ENCODE measurements around the gene SLC29A3.

SLC29A3 gene

DNA sequence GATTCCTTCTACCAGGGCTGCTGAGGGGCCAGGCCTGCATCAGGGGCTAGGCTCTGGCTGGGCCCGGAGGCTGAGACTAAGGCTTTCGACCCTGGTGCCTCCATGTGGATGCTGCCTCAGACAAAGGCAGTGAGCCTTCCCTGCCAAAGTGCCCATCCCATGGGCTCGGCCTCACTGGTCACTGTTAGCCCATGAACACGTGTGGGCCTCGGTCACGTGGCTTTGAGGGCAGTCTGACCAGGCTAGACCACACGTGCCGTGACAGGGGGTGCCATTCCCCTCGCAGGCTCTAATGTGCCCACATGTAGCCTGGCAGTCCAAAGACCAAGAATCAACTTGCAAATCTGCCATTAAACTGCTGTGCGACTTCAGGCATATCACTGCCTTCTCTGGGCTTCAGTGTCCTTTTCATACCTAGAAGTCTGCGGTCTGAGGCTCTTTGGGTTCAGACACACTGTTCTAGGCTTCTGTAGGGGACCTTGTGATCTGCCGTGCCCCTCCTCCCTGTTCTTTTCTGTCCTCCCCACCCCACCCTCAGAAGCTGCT is 17.6 kb upstream of the SLC29A3 start:
- DNase-seq, result no peak

- no peak for DNase-seq
Measured at GRCh38 chr10:71302451-71302850, 16.6 kb upstream of the SLC29A3 start.

GRCh38 chr10:71302874-71303568 is 16.0 kb upstream of the SLC29A3 start:
- DNase-seq, result no peak

GRCh38 chr10:71303569-71303907 is 15.5 kb upstream of the SLC29A3 start:
- DNase-seq, result no peak

GRCh38 chr10:71304914-71305313 is 14.1 kb upstream of the SLC29A3 start:
- DNase-seq, result no peak

DNA sequence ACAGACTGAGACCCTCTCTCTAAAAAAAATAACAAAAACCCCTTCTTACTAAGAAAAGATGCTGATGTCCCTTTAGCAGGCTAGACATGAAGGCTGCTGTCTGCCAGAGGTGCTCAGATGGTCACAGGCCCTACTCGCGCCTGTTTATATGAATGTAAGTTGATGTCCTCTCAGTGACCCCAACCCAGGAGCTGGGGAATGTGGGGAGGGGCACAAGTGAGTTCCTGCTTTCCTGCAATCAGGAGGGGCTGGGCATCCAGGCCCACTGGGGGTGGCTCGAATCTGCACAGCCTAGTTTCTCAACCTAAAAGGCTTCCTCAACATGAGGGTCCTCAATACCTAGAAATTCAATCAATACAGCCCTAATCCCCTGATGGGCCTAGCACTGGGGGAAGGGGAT is 12.1 kb upstream of the SLC29A3 start:
- DNase-seq, result no peak

DNA sequence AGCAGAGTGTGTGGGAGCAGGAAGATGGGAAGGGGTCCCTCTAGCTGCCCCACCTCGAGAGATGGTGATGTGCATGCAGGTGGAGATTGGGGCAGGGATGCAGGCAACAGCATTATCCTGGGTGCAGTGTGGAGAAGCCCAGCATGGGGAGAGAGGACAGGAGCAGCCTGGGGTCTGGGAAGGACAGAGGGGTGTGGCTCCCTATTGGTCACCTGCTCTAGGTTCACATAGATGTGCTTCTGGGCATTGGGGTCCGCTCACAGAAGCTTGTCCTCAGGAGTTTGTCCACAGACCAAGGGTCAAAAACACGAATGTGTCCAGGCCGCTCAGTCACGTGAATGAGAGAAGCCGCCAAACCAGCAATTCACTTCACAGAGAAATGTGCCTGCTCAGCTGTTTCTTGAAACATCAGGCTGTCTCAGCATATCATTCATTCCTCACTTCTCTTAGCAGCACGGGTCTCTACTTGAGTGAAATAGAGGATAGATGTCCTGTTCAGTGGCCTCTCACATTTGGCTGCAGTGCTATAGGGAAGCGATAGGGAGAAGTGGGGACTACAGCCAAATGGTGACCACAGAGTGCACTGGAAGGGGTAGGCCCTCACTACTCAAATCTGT is 11.5 kb upstream of the SLC29A3 start:
- no peak for DNase-seq

GRCh38 chr10:71308244-71308643 is 10.8 kb upstream of the SLC29A3 start:
- no peak for DNase-seq

GRCh38 chr10:71308985-71309384 is 10.1 kb upstream of the SLC29A3 start:
- DNase-seq, result no peak

DNA sequence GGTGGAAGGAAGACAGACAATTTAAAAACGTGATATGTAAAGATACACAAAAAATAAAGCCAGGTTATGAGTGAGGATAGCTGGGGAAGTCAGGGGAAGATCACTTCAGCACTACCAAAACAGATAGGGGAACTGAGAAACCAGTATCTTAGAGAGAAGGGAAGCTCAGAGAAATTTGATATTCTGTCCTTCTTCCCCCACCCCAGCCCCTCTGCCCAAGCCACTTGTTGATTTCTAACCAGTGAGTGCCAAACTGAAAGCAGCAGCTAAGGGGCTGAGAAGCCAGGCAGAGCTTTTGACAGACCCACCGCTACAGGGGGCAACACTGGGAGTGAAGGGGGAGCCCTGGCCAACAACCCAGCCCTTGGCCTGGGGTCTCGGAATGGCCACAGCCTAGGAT is 9.1 kb upstream of the SLC29A3 start:
- no peak for DNase-seq

GRCh38 chr10:71312220-71312619 is 6.8 kb upstream of the SLC29A3 start:
- DNase-seq, result no peak

- DNase-seq, result no peak
Measured at GRCh38 chr10:71312811-71313789, 6.0 kb upstream of the SLC29A3 start.

DNA sequence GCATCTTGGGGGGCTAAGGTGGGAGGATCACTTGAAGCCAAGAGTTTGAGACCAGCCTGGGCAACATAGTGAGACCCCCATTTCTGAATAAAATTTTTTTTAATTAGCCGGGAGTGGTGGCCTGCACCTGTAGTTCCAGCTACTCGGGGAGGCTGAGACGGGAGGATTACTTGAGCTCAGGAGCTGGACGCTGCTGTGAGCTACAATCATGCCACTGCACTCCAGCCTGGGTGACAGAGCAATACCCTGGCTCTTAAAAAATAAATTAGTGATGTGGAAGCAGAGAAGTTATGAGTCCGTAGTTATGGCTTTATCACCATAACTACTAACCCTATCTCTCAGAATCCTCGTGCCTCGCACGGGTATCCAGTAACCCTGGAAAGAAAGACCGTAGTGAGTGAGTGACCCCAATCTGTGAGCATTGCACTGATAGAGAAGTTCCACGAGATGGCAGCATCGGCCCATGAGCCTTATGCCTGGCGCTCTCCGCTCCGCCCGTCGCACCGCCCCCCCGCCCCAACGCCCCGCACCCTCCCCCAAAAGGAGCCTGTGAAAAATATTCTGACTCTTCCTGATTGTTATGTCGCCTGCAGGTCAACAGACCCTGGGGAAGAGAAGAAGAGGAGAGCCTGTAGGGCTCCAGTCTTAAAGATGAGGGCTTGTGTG is 4.9 kb upstream of the SLC29A3 start:
- peak; percentile 27 for DNase-seq

DNA sequence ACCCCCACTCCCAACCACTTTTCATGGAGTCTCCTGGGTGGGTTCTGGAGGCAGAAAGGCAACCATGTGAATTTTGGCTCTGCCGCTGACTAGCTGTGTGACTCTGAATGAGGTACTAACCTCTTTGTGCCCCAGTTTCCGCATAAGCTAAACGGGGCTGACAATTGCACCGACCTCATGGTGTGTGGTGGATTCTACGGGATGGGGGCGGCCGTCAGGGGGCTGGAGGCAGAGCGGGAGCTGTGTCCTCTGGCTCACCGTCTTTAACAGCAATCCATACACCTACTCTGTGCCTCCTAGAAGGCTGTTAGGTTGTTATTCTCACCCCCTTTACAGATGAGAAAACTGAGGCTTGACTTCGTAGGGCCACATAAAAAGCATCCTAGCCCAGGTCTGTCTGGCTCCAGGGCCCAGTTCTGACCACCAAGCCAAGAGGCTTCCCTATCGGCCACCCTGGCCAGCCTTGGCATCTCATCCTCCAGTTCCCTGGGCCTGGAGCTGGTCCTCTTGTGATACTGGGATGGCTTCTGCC is 4.3 kb upstream of the SLC29A3 start:
- no peak for DNase-seq

- DNase-seq, result no peak
Measured at GRCh38 chr10:71316056-71316785, 2.8 kb upstream of the SLC29A3 start.

- no peak for DNase-seq
Measured at GRCh38 chr10:71316786-71317160, 2.3 kb upstream of the SLC29A3 start.

DNA sequence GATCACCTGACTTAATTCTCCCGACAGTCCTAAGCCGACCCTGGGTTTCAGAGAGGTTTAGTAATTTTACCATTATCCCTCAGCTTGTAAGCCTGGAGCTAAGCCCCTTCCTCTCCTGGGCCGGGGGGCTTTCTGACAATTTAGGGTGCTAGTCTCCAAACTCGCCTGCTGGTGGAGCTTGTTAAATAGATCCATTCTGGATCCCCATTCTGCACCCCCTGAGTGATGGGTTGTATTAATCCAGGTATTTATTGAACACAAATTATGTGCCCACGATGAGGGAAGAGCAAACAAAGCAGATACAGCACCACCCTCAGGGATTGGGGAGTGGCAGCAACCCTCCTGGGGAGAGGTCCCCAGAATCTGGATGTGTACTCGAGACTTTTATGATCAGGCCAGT is 1.3 kb upstream of the SLC29A3 start:
- DNase-seq, result no peak

DNA sequence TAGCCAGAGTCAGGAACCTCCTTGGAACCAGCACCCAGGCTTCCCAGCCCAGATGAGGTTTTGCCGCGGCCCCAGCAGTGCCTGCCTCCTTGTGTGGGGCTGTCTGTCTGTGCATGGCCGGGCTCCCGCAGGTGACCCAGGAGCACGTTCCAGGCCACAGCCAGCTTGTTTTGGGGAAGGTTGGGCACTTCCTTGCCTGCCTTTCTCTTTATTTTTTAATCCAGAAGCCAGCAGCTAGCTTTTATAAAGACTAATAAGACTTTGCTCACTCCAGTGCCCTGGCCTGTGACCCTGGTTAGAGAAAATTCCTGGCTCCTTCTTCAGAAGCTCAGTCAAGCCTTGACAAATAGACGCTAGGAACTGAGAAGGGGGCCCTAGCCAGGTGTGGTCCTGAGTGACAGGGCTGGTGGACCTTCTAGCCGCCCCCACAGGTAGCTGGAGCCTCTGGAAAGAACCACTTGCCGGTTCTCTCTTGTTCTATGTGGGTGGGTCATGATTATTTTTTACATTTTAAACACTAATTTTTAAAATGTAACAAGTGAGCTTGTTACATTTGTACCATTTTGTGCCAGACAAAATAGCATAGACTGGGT is 837 bp downstream of the SLC29A3 start:
- no peak for DNase-seq

GRCh38 chr10:71320592-71320991 is 1.5 kb downstream of the SLC29A3 start:
- no peak for DNase-seq

DNA sequence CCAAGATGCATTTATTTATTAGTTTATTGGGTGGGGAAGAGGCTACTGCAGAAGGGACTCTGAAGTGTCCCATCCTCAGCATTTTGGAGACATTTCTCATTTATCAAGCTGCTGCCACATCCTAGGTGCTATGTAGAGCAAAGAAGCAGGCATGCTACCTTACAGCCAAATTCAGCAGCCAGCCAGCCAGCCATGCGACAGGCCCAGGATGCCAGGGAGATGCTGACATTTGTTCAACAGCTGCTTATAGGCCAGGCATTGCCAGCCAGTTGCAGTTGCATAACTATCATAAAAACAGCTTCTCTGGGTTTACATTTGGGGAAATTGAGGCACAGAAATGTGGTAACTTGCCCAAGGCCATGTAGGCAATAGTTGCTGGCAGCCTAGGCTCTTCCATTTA is 2.3 kb downstream of the SLC29A3 start:
- DNase-seq, result no peak

GRCh38 chr10:71323407-71323806 is 4.3 kb downstream of the SLC29A3 start:
- DNase-seq, result no peak

GRCh38 chr10:71324743-71325142 is 5.7 kb downstream of the SLC29A3 start:
- DNase-seq, result no peak
